Cardiac muscle cell (in vitro differentiated cells and primary cell): ENCODE results near the gene TKTL1. TPM values are rescaled to one million over a fixed set of nuclear protein-coding genes. Genes with fewer than 3 reads are reported as not detected.
A peak's percentile ranks its signal among the peaks of the same experiment; 100 is the strongest.

Source experiments
- DNase-seq, 2 donors: peaks; one replicate each; pipeline versions ENCODE4 v3.0.0 to v3.0.0-alpha.2; 2010 to 2017; ENCODE audit warnings: low read depth in 1 of 2, low spot score in 1 of 2
- H3K27ac ChIP-seq: fragments of 200-600 bp; sonication (generic); 2 replicates; pipeline ENCODE4 v1.5.1; 2016
- H3K27me3 ChIP-seq: fragments of 200-600 bp; sonication (generic); 2 replicates; pipeline ENCODE4 v1.6.0; 2016; ENCODE audit warnings: control low read depth
- H3K36me3 ChIP-seq: fragments of 200-600 bp; sonication (generic); 2 replicates; pipeline ENCODE4 v1.5.1; 2016; ENCODE audit warnings: control low read depth
- H3K4me1 ChIP-seq: fragments of 200-600 bp; sonication (generic); 2 replicates; pipeline ENCODE4 v1.8.1; 2017; ENCODE audit warnings: low read depth, mild to moderate bottlenecking, mixed run types
- H3K4me3 ChIP-seq: fragments of 200-600 bp; sonication (generic); 2 replicates; pipeline ENCODE4 v1.5.1; 2016; ENCODE audit warnings: mild to moderate bottlenecking
- H3K9me3 ChIP-seq: fragments of 200-600 bp; sonication (generic); 2 replicates; pipeline ENCODE4 v1.5.1; 2017; ENCODE audit warnings: low read depth, mild to moderate bottlenecking, control low read depth
- CTCF ChIP-seq: IDR thresholded peaks from 2 replicates; pipeline ENCODE4 v1.5.1; 2012; ENCODE audit warnings: low read depth, mild to moderate bottlenecking, low read length
- polyA plus RNA-seq: library from polyadenylated mRNA; unstranded; fragments of >200 nt; fragmentation: Nextera tagmentation; extraction: Ambion mirVana; gene quantifications from 2 replicates; pipeline ENCODE4 v1.2.1, GENCODE V29; 2016
- total RNA-seq: library from RNA; depleted of rRNA; stranded (reverse); fragments of >200 nt; gene quantifications from 2 replicates; pipeline ENCODE4 v1.2.3, GENCODE V29; 2016

Gene TKTL1
- total and polyA plus RNA-seq, 2 experiments from 2014 or later: not detected

DNA sequence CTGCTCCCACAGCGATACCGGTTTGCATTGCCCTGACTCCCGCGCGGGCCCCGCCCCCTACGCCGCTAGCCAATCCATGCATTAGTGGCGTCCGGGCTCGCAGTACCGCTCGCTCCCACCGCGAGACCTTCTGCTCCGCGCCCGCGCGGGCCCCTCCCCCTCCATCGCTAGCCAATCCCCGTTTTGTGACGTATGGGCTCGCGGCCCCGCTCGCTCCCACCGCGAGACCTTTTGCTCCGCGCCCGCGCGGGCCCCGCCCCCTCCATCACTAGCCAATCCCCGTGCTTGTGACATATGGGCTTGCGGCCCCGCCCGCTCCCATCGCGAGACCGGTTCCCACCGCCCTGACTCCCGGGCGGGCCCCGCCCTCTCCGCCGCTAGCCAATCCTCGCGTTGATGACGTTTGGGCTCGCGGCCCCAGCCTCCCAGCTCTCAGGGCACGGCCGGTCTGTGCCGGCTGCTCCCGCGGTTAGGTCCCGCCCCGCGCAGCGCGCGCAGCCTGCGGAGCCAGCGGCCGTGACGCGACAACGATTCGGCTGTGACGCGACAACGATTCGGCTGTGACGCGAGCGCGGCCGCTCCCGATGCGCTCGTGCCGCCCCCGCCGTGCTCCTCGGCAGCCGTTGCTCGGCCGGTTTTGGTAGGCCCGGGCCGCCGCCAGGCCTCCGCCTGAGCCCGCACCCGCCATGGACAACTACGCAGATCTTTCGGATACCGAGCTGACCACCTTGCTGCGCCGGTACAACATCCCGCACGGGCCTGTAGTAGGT is 83.4 kb downstream of the TKTL1 start, which contains the start of gene EMD:
Gene EMD, plus strand, starts transcription at position 497 of the 770 bp plus-strand sequence. Its CDS starts 190 bp downstream, at position 687.
- Histone ChIP-seq H3K4me1 (peaks cover 1% of the 10 kb centered on the region), H3K4me3 (peak within 1 kb of the TSS; percentile 93), H3K27me3 (no peaks in the 10 kb centered on the region), H3K9me3 (no peaks in the 10 kb centered on the region), H3K27ac (peak within 1 kb of the TSS; percentile 99), H3K36me3 (no peaks in the 10 kb centered on the region)
- peak; percentile 94 to 98 for DNase-seq
- TF ChIP-seq CTCF: no peak

GRCh38 chrX:154379569-154379951 is 84.0 kb downstream of the TKTL1 start:
- Histone ChIP-seq H3K4me1 (no peaks in the 10 kb centered on the region), H3K27me3 (no peaks in the 10 kb centered on the region), H3K36me3 (no peaks in the 10 kb centered on the region), H3K9me3 (no peaks in the 10 kb centered on the region), H3K4me3 (peak overlapping the region; percentile 93), H3K27ac (peak overlapping the region; percentile 99)
- DNase-seq: no peak
- no peak for TF ChIP-seq CTCF

Other genes starting within 250 kb of the TKTL1 start
- gene MECP2, start 198.1 kb upstream of the TKTL1 start, total RNA-seq: 57.2 and 64.5 TPM in 2 replicates
- 15.6 and 17.9 TPM in 2 replicates for gene MECP2, start 198.1 kb upstream of the TKTL1 start, polyA plus RNA-seq
- not detected in 2 replicates for gene OPN1LW, start 151.6 kb upstream of the TKTL1 start, total RNA-seq
- gene OPN1LW, start 151.6 kb upstream of the TKTL1 start, polyA plus RNA-seq: not detected in 2 replicates
- not detected in 2 replicates for gene OPN1MW, start 113.2 kb upstream of the TKTL1 start, total RNA-seq
- not detected in 2 replicates for gene OPN1MW, start 113.2 kb upstream of the TKTL1 start, polyA plus RNA-seq
- gene OPN1MW2, start 76.0 kb upstream of the TKTL1 start, total RNA-seq: not detected in 2 replicates
- not detected in 2 replicates for gene OPN1MW2, start 76.0 kb upstream of the TKTL1 start, polyA plus RNA-seq
- gene OPN1MW3, start 38.2 kb upstream of the TKTL1 start, total RNA-seq: not detected in 2 replicates
- not detected in 2 replicates for gene OPN1MW3, start 38.2 kb upstream of the TKTL1 start, polyA plus RNA-seq
- gene TEX28, start 671 bp upstream of the TKTL1 start, total RNA-seq: not detected in 2 replicates
- not detected in 2 replicates for gene TEX28, start 671 bp upstream of the TKTL1 start, polyA plus RNA-seq
- gene FLNA, start 78.8 kb downstream of the TKTL1 start, total RNA-seq: 405 and 447 TPM in 2 replicates
- gene FLNA, start 78.8 kb downstream of the TKTL1 start, polyA plus RNA-seq: 250 and 341 TPM in 2 replicates
- 56.9 and 66.2 TPM in 2 replicates for gene EMD, start 83.5 kb downstream of the TKTL1 start, total RNA-seq
- gene EMD, start 83.5 kb downstream of the TKTL1 start, polyA plus RNA-seq: 77.7 and 91.2 TPM in 2 replicates
- 2,299 and 4,006 TPM in 2 replicates for gene RPL10, start 102.6 kb downstream of the TKTL1 start, total RNA-seq
- gene RPL10, start 102.6 kb downstream of the TKTL1 start, polyA plus RNA-seq: 1,000 and 1,150 TPM in 2 replicates
- gene DNASE1L1, start 113.5 kb downstream of the TKTL1 start, total RNA-seq: 34.3 and 40.4 TPM in 2 replicates
- 24.8 and 26.1 TPM in 2 replicates for gene DNASE1L1, start 113.5 kb downstream of the TKTL1 start, polyA plus RNA-seq
- gene TAFAZZIN, start 115.7 kb downstream of the TKTL1 start, total RNA-seq: 37.4 and 52.1 TPM in 2 replicates
- 59.7 and 65.0 TPM in 2 replicates for gene TAFAZZIN, start 115.7 kb downstream of the TKTL1 start, polyA plus RNA-seq
- gene ATP6AP1, start 132.9 kb downstream of the TKTL1 start, total RNA-seq: 52.4 and 71.8 TPM in 2 replicates
- gene ATP6AP1, start 132.9 kb downstream of the TKTL1 start, polyA plus RNA-seq: 132 and 155 TPM in 2 replicates
- gene GDI1, start 141.4 kb downstream of the TKTL1 start, total RNA-seq: 159 and 190 TPM in 2 replicates
- gene GDI1, start 141.4 kb downstream of the TKTL1 start, polyA plus RNA-seq: 131 and 144 TPM in 2 replicates
- gene FAM50A, start 148.3 kb downstream of the TKTL1 start, total RNA-seq: 81.8 and 86.1 TPM in 2 replicates
- gene FAM50A, start 148.3 kb downstream of the TKTL1 start, polyA plus RNA-seq: 133 and 147 TPM in 2 replicates
- 13.6 and 13.7 TPM in 2 replicates for gene PLXNA3, start 162.5 kb downstream of the TKTL1 start, total RNA-seq
- gene PLXNA3, start 162.5 kb downstream of the TKTL1 start, polyA plus RNA-seq: 23.3 and 27.4 TPM in 2 replicates
- gene LAGE3, start 183.5 kb downstream of the TKTL1 start, total RNA-seq: 71.2 and 82.7 TPM in 2 replicates
- gene LAGE3, start 183.5 kb downstream of the TKTL1 start, polyA plus RNA-seq: 63.5 and 71.4 TPM in 2 replicates
- 65.2 and 103 TPM in 2 replicates for gene UBL4A, start 190.8 kb downstream of the TKTL1 start, total RNA-seq
- 53.4 and 60.7 TPM in 2 replicates for gene UBL4A, start 190.8 kb downstream of the TKTL1 start, polyA plus RNA-seq
- 31.1 and 47.3 TPM in 2 replicates for gene SLC10A3, start 194.8 kb downstream of the TKTL1 start, total RNA-seq
- 25.9 and 29.9 TPM in 2 replicates for gene SLC10A3, start 194.8 kb downstream of the TKTL1 start, polyA plus RNA-seq
- 121 and 140 TPM in 2 replicates for gene FAM3A, start 220.4 kb downstream of the TKTL1 start, total RNA-seq
- 112 and 136 TPM in 2 replicates for gene FAM3A, start 220.4 kb downstream of the TKTL1 start, polyA plus RNA-seq